ENCODE data around the gene NFAM1. TPM values are rescaled to one million over a fixed set of nuclear protein-coding genes. Genes with fewer than 3 reads are reported as not detected.

The NFAM1 gene
- polyA plus RNA-seq, 1 of the 3 experiments (the other 2 are of a cell fraction): 0.02 TPM

GRCh38 chr22:42452916-42453315 is 20.7 kb upstream of the NFAM1 start:
- H4K20me1 ChIP-seq (ENCODE audit: insufficient read depth): no peaks in the 10 kb centered on the region
- 40% methylated on average over 2 of the region's 6 CpGs for WGBS (ENCODE audit: low lambda C conversion rate)
- no peaks in the 10 kb centered on the region for H3K79me2 ChIP-seq (ENCODE audit: insufficient read depth)
- no peaks in the 10 kb centered on the region for H3K9me3 ChIP-seq
- H3K27ac ChIP-seq (ENCODE audit: low read depth in 2 of 2, low read length in 1 of 2): no peak overlapping the region
- H3K9me2 ChIP-seq: no peaks in the 10 kb centered on the region
- H3K4me1 ChIP-seq (ENCODE audit: control insufficient read depth in 1 of 2, insufficient read depth in 2 of 2, low read depth in 1 of 2, low read length in 1 of 2): no peaks in the 10 kb centered on the region
- H3K9ac ChIP-seq: no peak overlapping the region
- ChIA-PET POLR2A (no interaction called here), CTCF (interaction anchor here (1.7 kb wide), 1 partner anchor 8 kb away, joined by 8 read pairs; no protein-coding TSS in a partner anchor)
- DNase-seq: no peak
- H3K4me3 ChIP-seq (ENCODE audit: low read depth in 2 of 2, low read length in 1 of 2): no peak overlapping the region
- TF ChIP-seq RXRA (IDR thresholded peaks at IDR 0.05; ENCODE audit: borderline replicate concordance, low read depth) (no peak), NRF1 (IDR thresholded peaks at IDR 0.05; ENCODE audit: low read depth, low read length) (no peak), MAX (IDR thresholded peaks at IDR 0.05; ENCODE audit: low read depth) (no peak), FOXJ3 (CRISPR knock-in tag; IDR thresholded peaks at IDR 0.05) (no peak), REST (IDR thresholded peaks at IDR 0.05; ENCODE audit: low read depth, low read length) (no peak), FOSL2 (IDR thresholded peaks at IDR 0.05; ENCODE audit: borderline replicate concordance, low read depth) (no peak), EZH2phosphoT487 (IDR thresholded peaks at IDR 0.05; ENCODE audit: borderline replicate concordance, low read depth) (no peak), RAD21 (IDR thresholded peaks at IDR 0.05; ENCODE audit: low read length) (no peak), IRF3 (IDR thresholded peaks at IDR 0.05; ENCODE audit: low read depth, low read length) (no peak), TEAD4 (IDR thresholded peaks at IDR 0.05; ENCODE audit: borderline replicate concordance, insufficient read depth) (no peak), CTCF (IDR thresholded peaks at IDR 0.05) (no peak), ZBTB33 (IDR thresholded peaks at IDR 0.05; ENCODE audit: borderline replicate concordance, low read depth) (no peak)
- no peak overlapping the region for H2AFZ ChIP-seq (ENCODE audit: low read depth)
- no peaks in the 10 kb centered on the region for H3K36me3 ChIP-seq (replicated peaks in 1 of 2; ENCODE audit: control insufficient read depth in 1 of 2, insufficient read depth in 2 of 2, low read length in 1 of 2)
- H3F3A ChIP-seq (replicated peaks; ENCODE audit: insufficient read depth): no peaks in the 10 kb centered on the region
- H3K4me2 ChIP-seq: no peak overlapping the region
- no peaks in the 10 kb centered on the region for H3K27me3 ChIP-seq (ENCODE audit: insufficient read depth)

All from SK-N-SH (cell line).